GM10266 (cell line): ENCODE data around the gene SPANXD.

Experiments used
- DNase-seq: peaks from one replicate; pipeline ENCODE4 v3.0.0; 2012; ENCODE audit errors: extremely low spot score
- TF ChIP-seq, protein P1 (sequence below): IDR thresholded peaks from 2 replicates; pipeline ENCODE4 v1.5.1; 2012; ENCODE audit warnings: mild to moderate bottlenecking, low read depth; ENCODE audit not compliant: control insufficient read depth, insufficient read depth; ENCODE audit errors: missing control alignments

Gene SPANXD

DNA sequence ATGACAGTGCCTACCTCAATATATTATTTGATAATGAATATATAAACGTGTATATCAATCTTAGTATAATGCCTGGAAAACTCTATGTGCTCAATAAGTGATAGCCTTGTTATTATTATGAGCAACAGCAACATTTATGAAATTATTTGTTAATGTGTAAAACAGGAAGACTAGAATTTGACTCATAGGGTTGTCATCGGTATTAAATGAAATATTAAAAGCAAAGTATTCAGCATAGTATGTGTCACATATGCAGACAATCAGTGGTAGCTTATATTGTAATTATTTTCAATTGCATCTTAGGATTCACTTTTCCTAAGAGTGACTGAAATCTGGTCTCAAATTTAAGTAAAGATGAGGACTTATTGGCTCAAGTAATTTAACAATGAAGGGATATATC is 24.6 kb downstream of the SPANXD start:
- DNase-seq: no peak
- TF ChIP-seq, protein P1, sequence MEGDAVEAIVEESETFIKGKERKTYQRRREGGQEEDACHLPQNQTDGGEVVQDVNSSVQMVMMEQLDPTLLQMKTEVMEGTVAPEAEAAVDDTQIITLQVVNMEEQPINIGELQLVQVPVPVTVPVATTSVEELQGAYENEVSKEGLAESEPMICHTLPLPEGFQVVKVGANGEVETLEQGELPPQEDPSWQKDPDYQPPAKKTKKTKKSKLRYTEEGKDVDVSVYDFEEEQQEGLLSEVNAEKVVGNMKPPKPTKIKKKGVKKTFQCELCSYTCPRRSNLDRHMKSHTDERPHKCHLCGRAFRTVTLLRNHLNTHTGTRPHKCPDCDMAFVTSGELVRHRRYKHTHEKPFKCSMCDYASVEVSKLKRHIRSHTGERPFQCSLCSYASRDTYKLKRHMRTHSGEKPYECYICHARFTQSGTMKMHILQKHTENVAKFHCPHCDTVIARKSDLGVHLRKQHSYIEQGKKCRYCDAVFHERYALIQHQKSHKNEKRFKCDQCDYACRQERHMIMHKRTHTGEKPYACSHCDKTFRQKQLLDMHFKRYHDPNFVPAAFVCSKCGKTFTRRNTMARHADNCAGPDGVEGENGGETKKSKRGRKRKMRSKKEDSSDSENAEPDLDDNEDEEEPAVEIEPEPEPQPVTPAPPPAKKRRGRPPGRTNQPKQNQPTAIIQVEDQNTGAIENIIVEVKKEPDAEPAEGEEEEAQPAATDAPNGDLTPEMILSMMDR: no peak

DNA sequence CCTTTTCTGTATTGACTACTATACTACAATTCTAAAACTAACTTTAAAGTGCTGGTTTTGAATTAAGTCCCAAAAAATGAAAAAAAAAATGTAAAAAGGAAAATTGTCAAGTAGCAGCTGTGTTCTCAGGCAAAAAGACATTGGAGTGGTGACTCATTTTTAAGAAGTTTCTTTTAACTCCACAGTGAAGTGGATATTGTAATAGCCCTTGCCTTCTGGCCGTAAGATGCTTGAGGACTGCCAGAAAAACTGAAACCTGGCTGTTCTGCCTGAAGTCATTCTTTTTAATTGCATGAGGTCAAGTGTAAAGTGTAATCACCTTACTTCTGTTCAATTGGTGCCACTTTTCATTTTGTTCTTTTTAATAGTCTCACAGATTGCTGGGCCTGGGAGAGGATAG is 28.9 kb downstream of the SPANXD start:
- DNase-seq: no peak
- TF ChIP-seq, protein P1: no peak

DNA sequence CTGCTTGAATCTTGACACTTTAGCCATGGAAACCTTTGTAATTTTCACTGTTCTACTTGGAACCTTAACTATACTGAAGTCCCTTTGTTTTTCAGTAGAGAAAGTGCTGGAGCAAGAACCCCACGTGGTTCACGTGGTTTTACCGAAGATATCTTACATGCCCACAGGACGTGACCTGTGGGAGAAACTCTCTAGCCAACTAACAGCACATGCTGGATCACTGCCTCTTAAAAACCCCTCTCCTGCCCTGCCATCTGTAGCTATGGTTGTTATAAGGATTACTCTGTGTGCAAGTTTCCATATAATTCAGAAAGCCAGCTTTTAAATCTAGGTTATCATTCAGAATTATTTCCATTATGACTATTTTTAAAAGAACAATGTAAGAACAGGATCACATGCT is 30.2 kb downstream of the SPANXD start:
- DNase-seq: no peak
- TF ChIP-seq, protein P1: no peak

DNA sequence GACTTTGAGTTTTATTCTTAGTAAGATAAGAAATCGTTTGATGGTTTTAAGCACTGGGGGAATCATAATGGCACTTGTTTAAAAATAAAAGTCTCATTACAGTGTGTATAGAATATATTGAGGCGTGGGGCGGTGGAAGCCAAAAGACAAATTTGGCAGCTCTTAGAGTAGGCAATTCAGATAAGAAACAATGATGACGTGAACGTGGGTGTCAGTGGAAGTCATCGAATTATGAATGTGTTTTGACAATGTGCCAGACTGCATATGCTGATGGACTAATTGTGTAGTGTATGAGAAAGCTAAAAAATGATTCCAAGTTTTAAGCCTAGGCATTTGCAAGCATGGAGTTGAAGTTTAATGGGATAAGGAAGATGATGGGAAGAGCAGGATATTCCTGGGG is 35.8 kb downstream of the SPANXD start:
- TF ChIP-seq, protein P1: no peak
- DNase-seq: no peak

DNA sequence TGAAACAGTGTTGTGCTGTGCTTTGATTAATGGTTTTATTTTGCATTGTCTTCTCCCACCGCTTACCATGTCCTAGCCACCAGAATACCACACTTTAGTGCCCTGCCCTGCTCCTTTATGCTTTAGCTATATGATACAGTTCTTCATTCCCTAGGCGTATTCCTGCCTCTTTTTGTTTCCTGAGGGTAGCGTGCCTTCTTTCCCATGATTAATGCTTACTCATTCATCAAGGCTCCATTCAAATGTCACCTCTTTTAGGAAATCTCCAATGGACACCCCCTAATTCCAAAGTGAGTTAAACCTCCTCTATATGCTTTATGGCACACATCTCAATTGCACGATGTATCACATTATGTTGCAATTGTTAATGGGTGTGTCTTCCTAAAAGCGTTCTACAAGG is 46.3 kb downstream of the SPANXD start:
- no peak for DNase-seq
- TF ChIP-seq, protein P1: no peak
